Measurements from ENCODE around the gene MGRN1. TPM values are rescaled to one million over a fixed set of nuclear protein-coding genes. Genes with fewer than 3 reads are reported as not detected.
A peak's percentile ranks its signal among the peaks of the same experiment; 100 is the strongest.

The MGRN1 gene
- polyA plus RNA-seq, 6 donors from 2014 or later, result 3.9 to 10.6 (median 6.6) TPM

GRCh38 chr16:4618645-4619418, 5.8 kb upstream of the MGRN1 start:
- peak overlapping the region in 2 of 8 donors; percentile 29 to 54 for H3K4me3 Mint-ChIP-seq
- peaks cover 12 to 26% (median 26%) of the 10 kb centered on the region in 3 donors for H3K4me1 Mint-ChIP-seq
- DNase-seq (no peak), ATAC-seq (ENCODE audit: low read depth in 2 of 2) (no peak)
- no peaks in the 10 kb centered on the region for H3K9me3 Mint-ChIP-seq
- peak overlapping the region in 1 of 6 donors; percentile 7 for H3K27ac Mint-ChIP-seq
- H3K36me3 Mint-ChIP-seq, result no peaks in the 10 kb centered on the region
- no peaks in the 10 kb centered on the region for H3K27me3 Mint-ChIP-seq

GRCh38 chr16:4623593-4623992, 1.0 kb upstream of the MGRN1 start:
- peaks cover 18 to 34% (median 29%) of the 10 kb centered on the region in 3 donors for H3K4me1 Mint-ChIP-seq
- H3K9me3 Mint-ChIP-seq, result no peaks in the 10 kb centered on the region
- DNase-seq (no peak), ATAC-seq (ENCODE audit: low read depth in 2 of 2) (no peak)
- peak overlapping the region in 7 of 8 donors; percentile 9 to 97 (median 94) for H3K4me3 Mint-ChIP-seq
- no peaks in the 10 kb centered on the region for H3K27me3 Mint-ChIP-seq
- H3K27ac Mint-ChIP-seq, result peak overlapping the region in 5 of 6 donors; percentile 51 to 100 (median 99)
- H3K36me3 Mint-ChIP-seq, result no peaks in the 10 kb centered on the region

GRCh38 chr16:4624827-4625559, 367 bp downstream of the MGRN1 start:
- Mint-ChIP-seq H3K4me3 (peak overlapping the region; percentile 83 to 99 (median 96)), H3K4me1 (peaks cover 18 to 39% (median 29%) of the 10 kb centered on the region in 3 donors), H3K36me3 (no peaks in the 10 kb centered on the region), H3K9me3 (no peaks in the 10 kb centered on the region), H3K27me3 (no peaks in the 10 kb centered on the region), H3K27ac (peak overlapping the region; percentile 95 to 100 (median 98))
- peak; percentile 65 to 66 for ATAC-seq (ENCODE audit: low read depth in 2 of 2)
- peak; percentile 78 for DNase-seq

- ATAC-seq (ENCODE audit: low read depth in 2 of 2), result no peak
- no peaks in the 10 kb centered on the region for H3K9me3 Mint-ChIP-seq
- H3K36me3 Mint-ChIP-seq, result no peaks in the 10 kb centered on the region
- no peak for DNase-seq
- peak overlapping the region; percentile 83 to 99 (median 96) for H3K4me3 Mint-ChIP-seq
- H3K4me1 Mint-ChIP-seq, result peaks cover 18 to 39% (median 29%) of the 10 kb centered on the region in 3 donors
- peak overlapping the region; percentile 95 to 100 (median 98) for H3K27ac Mint-ChIP-seq
- no peaks in the 10 kb centered on the region for H3K27me3 Mint-ChIP-seq
Observed at GRCh38 chr16:4625560-4626159, 1.0 kb downstream of the MGRN1 start.

- no peaks in the 10 kb centered on the region for H3K27me3 Mint-ChIP-seq
- peak overlapping the region; percentile 76 to 99 (median 96) for H3K4me3 Mint-ChIP-seq
- H3K9me3 Mint-ChIP-seq, result peaks cover 0 to 5% (median 0%) of the 10 kb centered on the region in 7 donors
- no peak for ATAC-seq (ENCODE audit: low read depth in 2 of 2)
- H3K4me1 Mint-ChIP-seq, result peaks cover 18 to 39% (median 29%) of the 10 kb centered on the region in 3 donors
- H3K27ac Mint-ChIP-seq, result peak overlapping the region; percentile 87 to 99 (median 98)
- H3K36me3 Mint-ChIP-seq, result no peaks in the 10 kb centered on the region
- no peak for DNase-seq
Observed at GRCh38 chr16:4626396-4626795, 1.8 kb downstream of the MGRN1 start.

- H3K27ac Mint-ChIP-seq, result no peak overlapping the region
- peaks cover 18 to 39% (median 29%) of the 10 kb centered on the region in 3 donors for H3K4me1 Mint-ChIP-seq
- no peak for ATAC-seq (ENCODE audit: low read depth in 2 of 2)
- H3K36me3 Mint-ChIP-seq, result no peaks in the 10 kb centered on the region
- no peaks in the 10 kb centered on the region for H3K27me3 Mint-ChIP-seq
- peaks cover 0 to 5% (median 0%) of the 10 kb centered on the region in 7 donors for H3K9me3 Mint-ChIP-seq
- peak overlapping the region in 1 of 8 donors; percentile 9 for H3K4me3 Mint-ChIP-seq
- no peak for DNase-seq
Observed at GRCh38 chr16:4628283-4628682, 3.7 kb downstream of the MGRN1 start.

- H3K9me3 Mint-ChIP-seq, result peaks cover 0 to 5% (median 0%) of the 10 kb centered on the region in 7 donors
- no peaks in the 10 kb centered on the region for H3K27me3 Mint-ChIP-seq
- DNase-seq, result no peak
- H3K4me3 Mint-ChIP-seq, result peak overlapping the region in 1 of 8 donors; percentile 3
- no peak for ATAC-seq (ENCODE audit: low read depth in 2 of 2)
- H3K27ac Mint-ChIP-seq, result no peak overlapping the region
- no peaks in the 10 kb centered on the region for H3K36me3 Mint-ChIP-seq
- peaks cover 6 to 20% (median 16%) of the 10 kb centered on the region in 3 donors for H3K4me1 Mint-ChIP-seq
Observed at GRCh38 chr16:4631444-4631843, 6.8 kb downstream of the MGRN1 start.

GRCh38 chr16:4633910-4634635, 9.4 kb downstream of the MGRN1 start:
- Mint-ChIP-seq H3K27ac (peak overlapping the region in 1 of 6 donors; percentile 82), H3K27me3 (no peaks in the 10 kb centered on the region), H3K9me3 (peaks cover 0 to 5% (median 0%) of the 10 kb centered on the region in 7 donors), H3K4me1 (peaks cover 3 to 12% (median 10%) of the 10 kb centered on the region in 3 donors), H3K36me3 (no peaks in the 10 kb centered on the region), H3K4me3 (no peak overlapping the region)
- DNase-seq, result no peak
- ATAC-seq (ENCODE audit: low read depth in 2 of 2), result no peak

GRCh38 chr16:4634768-4635167, 10.1 kb downstream of the MGRN1 start:
- peaks cover 0 to 5% (median 0%) of the 10 kb centered on the region in 7 donors for H3K9me3 Mint-ChIP-seq
- H3K4me3 Mint-ChIP-seq, result no peak overlapping the region
- peaks cover 5 to 19% (median 13%) of the 10 kb centered on the region in 3 donors for H3K4me1 Mint-ChIP-seq
- H3K36me3 Mint-ChIP-seq, result no peaks in the 10 kb centered on the region
- H3K27ac Mint-ChIP-seq, result no peak overlapping the region
- ATAC-seq (ENCODE audit: low read depth in 2 of 2) (no peak), DNase-seq (no peak)
- no peaks in the 10 kb centered on the region for H3K27me3 Mint-ChIP-seq

GRCh38 chr16:4636196-4636595, 11.6 kb downstream of the MGRN1 start:
- H3K27ac Mint-ChIP-seq, result peak overlapping the region in 1 of 6 donors; percentile 74
- DNase-seq, result no peak
- peaks cover 0 to 2% (median 0%) of the 10 kb centered on the region in 7 donors for H3K9me3 Mint-ChIP-seq
- H3K27me3 Mint-ChIP-seq, result no peaks in the 10 kb centered on the region
- H3K36me3 Mint-ChIP-seq, result no peaks in the 10 kb centered on the region
- no peak overlapping the region for H3K4me3 Mint-ChIP-seq
- H3K4me1 Mint-ChIP-seq, result peaks cover 14 to 29% (median 22%) of the 10 kb centered on the region in 3 donors
- no peak for ATAC-seq (ENCODE audit: low read depth in 2 of 2)

- H3K27ac Mint-ChIP-seq, result peak overlapping the region in 1 of 6 donors; percentile 33
- peaks cover 19 to 38% (median 33%) of the 10 kb centered on the region in 3 donors for H3K4me1 Mint-ChIP-seq
- no peaks in the 10 kb centered on the region for H3K36me3 Mint-ChIP-seq
- no peaks in the 10 kb centered on the region for H3K9me3 Mint-ChIP-seq
- DNase-seq (no peak), ATAC-seq (ENCODE audit: low read depth in 2 of 2) (no peak)
- no peak overlapping the region for H3K4me3 Mint-ChIP-seq
- no peaks in the 10 kb centered on the region for H3K27me3 Mint-ChIP-seq
Observed at GRCh38 chr16:4637501-4638166, 13.0 kb downstream of the MGRN1 start.

- Mint-ChIP-seq H3K27me3 (no peaks in the 10 kb centered on the region), H3K36me3 (no peaks in the 10 kb centered on the region), H3K4me3 (no peak overlapping the region), H3K9me3 (no peaks in the 10 kb centered on the region), H3K27ac (peak overlapping the region in 3 of 6 donors; percentile 29 to 66 (median 38)), H3K4me1 (peaks cover 19 to 36% (median 30%) of the 10 kb centered on the region in 3 donors)
- DNase-seq, result no peak
- ATAC-seq (ENCODE audit: low read depth in 2 of 2), result no peak
Observed at GRCh38 chr16:4639899-4640509, 15.4 kb downstream of the MGRN1 start.
